AG09309 (cell line): ENCODE measurements around the gene FAAP20.

Source experiments
- DNase-seq: peaks from one replicate; pipeline ENCODE4 v3.0.0-alpha.2; 2010; ENCODE audit warnings: low read depth
- H3K4me3 ChIP-seq: 2 replicates; pipeline ENCODE4 v1.5.1; 2011; ENCODE audit warnings: mild to moderate bottlenecking, low read depth, low read length, moderate library complexity; ENCODE audit not compliant: control insufficient read depth
- TF ChIP-seq, protein P1 (sequence below): IDR thresholded peaks from 2 replicates; pipeline ENCODE4 v1.5.1; 2011; ENCODE audit warnings: mild to moderate bottlenecking, low read depth, low read length, inconsistent platforms; ENCODE audit not compliant: insufficient read depth, control insufficient read depth; ENCODE audit errors: missing control alignments

Gene FAAP20

DNA sequence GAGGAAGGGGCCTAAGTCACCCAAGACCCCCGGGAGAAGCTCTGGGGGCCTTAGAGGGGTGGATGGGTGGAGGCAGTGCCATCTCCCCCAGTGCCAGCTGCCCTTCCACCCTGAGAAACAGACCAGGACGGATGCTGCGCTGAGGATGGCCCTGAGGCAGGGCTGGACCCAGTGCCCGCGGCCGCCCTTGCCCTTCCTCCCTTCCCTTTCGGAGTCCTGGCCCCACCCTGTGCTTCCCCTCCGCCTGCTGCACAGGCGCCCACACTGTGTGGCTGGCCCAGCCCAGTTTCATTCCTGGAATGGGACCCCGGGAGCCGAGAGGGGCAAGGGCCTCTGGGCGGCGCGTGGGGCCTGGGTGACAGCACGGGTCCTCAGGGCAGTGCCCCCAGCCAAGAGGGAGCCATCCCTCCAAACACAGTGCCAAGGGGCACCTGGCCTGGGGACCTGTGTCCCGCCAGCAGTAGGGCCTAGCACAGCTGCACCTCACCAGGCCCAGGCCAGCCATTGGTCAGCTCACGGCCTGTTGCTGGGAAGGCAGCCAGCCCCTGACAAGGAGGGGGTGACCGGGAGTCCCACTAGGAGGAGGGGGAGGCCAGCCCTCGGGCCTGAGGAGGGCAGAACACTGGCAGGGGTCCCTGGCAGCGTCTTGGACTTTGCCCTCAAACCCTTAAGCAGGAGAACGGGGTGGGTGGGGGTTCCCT is 20.1 kb upstream of the FAAP20 start:
- TF ChIP-seq, protein P1, sequence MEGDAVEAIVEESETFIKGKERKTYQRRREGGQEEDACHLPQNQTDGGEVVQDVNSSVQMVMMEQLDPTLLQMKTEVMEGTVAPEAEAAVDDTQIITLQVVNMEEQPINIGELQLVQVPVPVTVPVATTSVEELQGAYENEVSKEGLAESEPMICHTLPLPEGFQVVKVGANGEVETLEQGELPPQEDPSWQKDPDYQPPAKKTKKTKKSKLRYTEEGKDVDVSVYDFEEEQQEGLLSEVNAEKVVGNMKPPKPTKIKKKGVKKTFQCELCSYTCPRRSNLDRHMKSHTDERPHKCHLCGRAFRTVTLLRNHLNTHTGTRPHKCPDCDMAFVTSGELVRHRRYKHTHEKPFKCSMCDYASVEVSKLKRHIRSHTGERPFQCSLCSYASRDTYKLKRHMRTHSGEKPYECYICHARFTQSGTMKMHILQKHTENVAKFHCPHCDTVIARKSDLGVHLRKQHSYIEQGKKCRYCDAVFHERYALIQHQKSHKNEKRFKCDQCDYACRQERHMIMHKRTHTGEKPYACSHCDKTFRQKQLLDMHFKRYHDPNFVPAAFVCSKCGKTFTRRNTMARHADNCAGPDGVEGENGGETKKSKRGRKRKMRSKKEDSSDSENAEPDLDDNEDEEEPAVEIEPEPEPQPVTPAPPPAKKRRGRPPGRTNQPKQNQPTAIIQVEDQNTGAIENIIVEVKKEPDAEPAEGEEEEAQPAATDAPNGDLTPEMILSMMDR = no peak
- no peak overlapping the region for H3K4me3 ChIP-seq
- no peak for DNase-seq

DNA sequence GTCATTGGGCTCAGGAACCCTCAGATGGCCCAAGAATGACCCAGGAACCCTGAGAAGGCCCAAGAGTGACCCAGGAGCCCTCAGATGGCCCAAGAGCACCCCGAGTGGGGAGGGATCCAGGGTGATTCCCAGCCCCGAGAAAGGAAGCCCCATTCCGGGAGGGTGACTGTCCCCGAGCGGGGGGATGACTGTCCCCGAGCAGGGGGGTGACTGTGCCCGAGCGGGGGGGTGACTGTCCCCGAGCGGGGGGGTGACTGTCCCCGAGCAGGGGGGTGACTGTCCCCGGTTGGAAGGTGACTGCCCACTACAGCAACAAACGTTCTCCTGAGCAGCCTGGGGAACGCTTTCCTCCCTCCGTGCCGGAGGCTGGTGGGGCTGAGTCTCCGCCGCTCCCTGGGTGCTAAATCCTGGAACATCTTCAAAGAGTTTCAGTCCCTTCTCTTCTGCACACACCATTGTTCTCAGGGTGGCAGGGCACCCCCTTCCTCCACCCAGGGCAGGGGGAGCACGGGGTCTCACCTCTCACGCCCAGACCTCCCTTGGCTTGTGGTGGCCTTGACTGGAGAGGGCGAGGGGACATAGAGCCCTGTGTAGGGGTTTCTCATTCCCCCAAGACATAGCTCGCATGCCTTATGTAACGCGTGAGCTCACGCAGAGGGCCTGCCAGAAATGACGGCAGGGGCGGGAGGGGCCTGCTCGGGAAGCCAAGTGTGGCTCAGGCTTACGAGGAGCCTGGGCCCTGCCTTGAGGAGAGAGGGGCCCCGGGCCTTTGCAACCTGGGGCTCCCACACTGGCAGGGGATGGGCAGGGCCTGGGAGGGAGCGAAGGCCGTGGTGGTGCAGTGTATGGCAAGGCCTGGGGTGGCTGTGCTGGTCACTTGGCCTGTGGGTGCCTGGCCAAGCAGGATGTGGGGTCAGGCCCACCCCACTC is 19.3 kb upstream of the FAAP20 start:
- H3K4me3 ChIP-seq = no peak overlapping the region; the same call in 1 of the 2 replicates
- TF ChIP-seq, protein P1 = no peak
- DNase-seq = no peak

DNA sequence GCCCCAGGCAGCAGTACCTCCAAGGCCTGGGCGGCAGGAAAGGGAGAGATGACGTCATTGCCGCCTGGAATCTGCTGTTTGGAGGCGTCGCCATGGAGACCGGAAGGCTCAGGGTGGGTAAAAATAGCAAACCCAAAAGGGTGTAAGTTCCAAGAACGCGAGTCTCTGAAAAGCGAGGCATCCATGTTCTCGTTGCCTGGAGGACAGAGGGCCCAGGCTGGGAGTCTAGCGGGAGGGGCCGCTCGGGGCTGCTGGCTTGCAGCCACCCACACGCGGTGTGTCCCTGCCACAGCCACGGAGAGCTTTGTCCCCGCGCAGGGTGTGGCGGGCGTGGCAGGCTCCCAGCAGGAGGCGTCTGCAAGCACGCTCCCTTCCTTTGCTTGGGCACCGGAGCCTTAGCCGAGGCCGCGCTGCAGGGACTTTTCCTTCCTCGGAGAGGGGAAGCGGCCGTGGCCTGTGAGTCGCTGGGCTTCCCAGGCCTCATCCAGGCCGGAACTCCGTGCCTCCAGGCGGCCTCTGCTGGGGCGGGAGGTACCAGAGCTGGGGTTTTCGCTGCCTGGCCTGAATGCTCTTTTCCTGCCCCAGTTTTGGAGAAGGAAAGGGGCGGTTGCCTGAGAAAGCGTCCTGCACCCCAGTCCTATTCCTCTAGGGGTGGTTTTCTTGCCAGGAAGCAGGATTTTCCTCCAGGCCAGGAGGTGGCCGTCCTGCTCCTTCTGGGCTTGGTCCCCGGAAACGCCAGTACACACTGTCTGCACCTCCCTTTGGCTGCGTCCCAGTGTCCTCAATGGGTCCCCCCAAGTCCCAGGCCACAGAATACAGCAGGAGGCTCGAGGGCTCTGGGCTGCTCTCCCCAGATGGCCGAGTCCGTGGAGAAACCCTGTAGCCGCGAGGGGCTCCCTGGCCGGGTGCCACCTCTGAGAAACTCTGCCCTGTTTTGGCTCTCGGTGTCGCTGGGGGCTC is 18.2 kb upstream of the FAAP20 start:
- DNase-seq = no peak
- peak overlapping the region; percentile 25 for H3K4me3 ChIP-seq
- TF ChIP-seq, protein P1 = peak; percentile 45

DNA sequence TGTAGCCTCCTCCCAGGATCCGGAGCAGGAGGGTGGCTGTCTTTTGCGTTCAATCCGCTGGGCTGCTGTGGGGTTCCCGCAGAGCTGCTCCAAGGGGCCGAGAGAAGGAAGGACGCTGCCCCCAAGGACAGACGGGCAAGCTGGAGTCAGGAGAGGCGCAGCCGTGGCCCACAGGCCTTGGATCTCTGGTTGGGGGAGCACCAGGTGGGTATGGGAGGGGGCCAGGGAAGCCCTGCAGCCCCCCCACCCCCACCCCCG is 17.6 kb upstream of the FAAP20 start:
- TF ChIP-seq, protein P1 = no peak
- H3K4me3 ChIP-seq = peak overlapping the region; percentile 8
- no peak for DNase-seq

DNA sequence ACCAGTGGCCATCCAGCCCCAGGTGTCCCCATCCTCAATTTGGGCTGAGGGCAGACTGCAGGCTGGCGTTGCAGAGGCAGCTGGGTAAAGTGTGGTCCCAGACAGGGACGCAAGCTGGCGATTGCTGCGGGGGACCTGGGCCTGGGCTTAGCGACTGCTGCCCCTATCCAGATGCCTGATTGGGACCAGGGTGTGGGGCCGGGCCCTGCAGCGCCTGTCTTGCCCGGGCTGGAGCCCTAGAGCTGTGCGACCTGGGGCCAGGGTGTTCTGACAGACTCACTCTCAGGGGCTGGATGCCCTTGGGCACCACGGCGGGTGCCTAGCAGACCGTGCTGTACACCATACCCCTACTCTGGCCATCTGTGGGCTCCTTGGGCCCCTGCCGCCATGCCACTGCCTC is 16.2 kb upstream of the FAAP20 start:
- TF ChIP-seq, protein P1 = no peak
- no peak overlapping the region for H3K4me3 ChIP-seq
- DNase-seq = no peak

DNA sequence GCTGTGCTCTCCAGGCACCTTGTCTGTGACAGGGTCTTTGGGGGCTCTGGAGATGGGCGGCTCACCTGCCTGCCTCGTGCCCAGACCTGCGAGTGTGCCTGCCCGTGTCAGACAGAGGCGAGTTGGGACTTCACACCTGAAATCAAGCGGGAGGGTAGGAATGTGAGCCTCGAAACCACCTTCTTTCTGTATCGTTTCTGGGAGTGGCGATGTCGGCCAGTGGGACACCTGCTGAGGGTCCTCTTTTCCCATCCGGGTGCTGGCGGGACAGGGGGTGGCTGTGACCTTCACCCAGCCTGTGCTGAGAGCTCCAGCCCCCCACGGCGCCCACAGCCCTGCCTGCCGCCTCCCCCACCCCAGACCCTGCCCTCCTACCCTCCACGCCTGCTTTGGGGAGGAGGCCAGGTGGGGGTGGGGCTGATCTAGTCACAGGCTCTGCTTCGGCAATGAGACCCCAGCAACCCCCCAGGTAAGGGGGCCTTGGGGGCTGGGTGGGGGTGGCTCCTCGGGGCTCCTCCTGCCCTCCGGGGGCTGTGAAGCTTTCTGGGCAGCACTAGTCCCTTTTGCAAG is 15.6 kb upstream of the FAAP20 start:
- no peak overlapping the region for H3K4me3 ChIP-seq
- no peak for DNase-seq
- TF ChIP-seq, protein P1 = no peak
